ENCODE results near the gene TBKBP1.
A peak's percentile ranks its signal among the peaks of the same experiment; 100 is the strongest.

TBKBP1 gene

DNA sequence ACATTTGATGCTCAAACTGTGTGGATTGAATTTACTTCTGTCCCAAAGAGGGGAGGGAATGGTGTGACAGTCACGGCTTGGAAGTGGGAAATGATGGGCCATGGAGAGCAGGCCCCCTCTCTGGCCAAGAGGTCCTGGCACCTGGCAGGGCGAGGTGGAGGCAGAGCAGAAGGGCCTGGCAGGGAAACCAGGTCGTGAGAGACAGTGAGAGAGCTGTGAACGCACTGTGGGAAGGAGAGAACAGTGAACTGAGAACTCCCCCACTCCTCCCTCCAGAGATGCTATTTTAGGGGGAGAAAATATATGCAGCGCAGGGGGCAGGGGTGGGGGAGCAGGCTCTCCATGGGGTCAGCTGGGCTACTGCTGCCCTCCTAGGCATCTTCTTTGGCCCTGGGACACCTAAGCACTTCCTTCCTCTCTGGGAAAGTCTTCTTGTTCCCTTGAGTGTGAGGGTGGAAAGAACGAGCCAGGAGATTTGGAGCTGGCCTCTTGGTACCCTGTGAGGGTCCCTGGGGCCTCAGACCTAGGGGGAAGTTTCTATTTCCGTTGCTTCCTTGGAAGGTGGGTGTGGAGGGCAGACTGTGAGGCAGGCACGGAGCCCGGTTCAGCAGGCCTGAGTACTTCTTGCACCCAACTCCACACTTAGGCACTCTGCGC is 21.8 kb downstream of the TBKBP1 start:
- no peak for DNase-seq (ENCODE audit: low spot score)

DNA sequence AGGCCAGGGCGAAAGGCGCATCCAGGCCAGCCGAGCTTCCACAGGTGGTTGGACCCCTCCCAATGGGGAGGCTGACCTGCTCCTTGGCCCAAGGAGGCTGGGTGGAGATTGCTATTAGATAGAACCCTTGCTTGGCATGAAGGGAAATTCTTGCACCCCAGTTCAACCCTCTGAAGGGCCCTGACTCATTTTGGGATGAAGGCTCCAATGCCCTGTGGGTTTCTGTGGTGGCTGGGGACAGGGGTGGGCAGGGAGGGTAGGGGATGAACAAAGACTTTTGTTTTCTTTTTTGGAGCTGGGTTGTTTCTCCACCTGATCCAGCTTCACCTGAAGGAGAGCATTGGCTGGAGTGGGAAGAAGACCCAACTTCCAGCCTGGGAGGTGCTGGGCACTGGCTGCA is 22.4 kb downstream of the TBKBP1 start:
- DNase-seq (ENCODE audit: low spot score) = no peak

DNA sequence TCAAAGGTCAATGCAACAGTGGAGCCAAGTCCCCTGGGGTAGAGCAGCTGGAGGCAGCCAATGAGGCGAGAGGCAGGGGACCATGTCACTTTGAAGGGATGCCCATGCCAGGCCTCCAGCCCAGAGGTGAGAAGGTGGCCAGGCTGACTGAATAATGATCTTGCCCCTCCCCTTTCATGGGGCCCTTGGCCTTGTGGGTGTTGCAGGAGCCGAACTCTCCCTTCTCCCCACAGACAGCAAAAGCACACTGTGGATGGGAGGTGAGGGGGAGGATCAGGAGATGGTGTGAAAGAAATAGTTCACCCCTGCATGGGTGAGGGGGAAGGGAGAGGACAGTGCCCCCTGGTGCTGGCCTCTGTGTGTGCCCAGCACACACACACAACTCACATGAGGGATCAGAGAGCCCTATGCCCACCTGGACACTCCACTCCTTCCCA is 23.3 kb downstream of the TBKBP1 start:
- DNase-seq (ENCODE audit: low spot score) = no peak

DNA sequence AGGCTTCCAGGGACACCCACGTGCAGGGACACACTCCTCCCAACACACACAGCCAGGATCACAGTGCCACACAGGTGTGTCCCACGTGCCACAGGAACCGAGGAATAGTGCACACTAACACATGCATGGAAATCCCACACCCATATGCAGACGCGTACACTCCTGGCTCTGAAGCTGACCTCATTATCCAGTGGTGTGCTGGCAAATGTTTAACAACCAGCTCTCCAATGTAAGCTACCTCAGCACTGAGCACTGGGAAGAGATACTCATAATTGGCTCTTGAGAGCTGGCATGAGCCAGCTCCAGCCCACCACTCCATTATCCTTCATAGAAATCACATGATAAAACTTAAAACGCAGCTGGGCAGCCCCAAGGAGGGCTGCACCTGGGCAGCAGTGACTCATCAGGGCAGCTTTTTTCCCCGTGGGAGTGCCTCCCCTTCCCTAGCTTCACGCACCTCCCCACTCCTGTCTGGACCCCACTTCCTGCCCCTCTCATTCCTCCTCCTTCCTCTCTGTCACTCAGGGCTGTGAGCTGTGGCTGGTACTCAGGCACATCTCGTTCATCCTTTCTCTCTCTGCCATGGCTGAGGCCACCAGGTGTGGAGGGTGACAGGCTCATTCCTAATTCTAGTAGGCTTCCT is 24.1 kb downstream of the TBKBP1 start:
- no peak for DNase-seq (ENCODE audit: low spot score)

DNA sequence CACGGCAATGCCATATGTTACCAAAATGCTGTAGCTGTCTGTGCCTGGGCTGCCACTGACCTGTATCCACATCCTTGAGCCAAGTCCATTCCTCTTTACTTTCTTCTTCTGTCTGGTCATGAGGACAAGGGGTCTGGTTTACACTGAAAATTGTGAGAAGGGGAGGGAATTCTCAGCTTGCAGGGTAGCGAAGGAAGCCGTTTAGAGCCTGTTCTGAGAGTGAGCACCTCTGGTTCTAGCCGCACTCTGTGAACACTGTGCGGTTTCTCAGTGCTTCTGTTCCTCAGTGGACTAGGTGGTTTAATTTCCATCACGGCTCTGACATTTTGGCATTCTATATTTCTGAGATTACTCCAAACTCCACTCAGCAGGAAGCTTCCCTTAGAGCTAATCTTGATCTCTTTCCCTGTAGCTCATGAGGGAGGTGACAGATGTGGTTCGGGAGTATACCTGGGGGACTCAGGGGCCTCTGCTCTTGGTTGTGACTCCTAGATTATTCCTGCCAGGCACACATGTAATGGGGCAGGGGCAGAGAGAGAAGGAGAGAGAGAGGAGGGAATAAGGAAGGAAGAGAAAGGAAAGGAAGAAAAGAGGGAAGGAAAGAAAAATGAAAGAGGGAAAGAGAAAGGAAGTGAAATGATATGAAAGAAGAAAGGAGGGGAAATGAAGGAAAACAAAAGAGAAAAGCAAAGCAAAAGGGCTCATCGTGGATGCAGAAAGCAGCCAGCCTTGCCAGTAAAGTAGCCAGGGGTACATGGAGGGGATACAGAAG is 24.9 kb downstream of the TBKBP1 start:
- no peak for DNase-seq (ENCODE audit: low spot score)

DNA sequence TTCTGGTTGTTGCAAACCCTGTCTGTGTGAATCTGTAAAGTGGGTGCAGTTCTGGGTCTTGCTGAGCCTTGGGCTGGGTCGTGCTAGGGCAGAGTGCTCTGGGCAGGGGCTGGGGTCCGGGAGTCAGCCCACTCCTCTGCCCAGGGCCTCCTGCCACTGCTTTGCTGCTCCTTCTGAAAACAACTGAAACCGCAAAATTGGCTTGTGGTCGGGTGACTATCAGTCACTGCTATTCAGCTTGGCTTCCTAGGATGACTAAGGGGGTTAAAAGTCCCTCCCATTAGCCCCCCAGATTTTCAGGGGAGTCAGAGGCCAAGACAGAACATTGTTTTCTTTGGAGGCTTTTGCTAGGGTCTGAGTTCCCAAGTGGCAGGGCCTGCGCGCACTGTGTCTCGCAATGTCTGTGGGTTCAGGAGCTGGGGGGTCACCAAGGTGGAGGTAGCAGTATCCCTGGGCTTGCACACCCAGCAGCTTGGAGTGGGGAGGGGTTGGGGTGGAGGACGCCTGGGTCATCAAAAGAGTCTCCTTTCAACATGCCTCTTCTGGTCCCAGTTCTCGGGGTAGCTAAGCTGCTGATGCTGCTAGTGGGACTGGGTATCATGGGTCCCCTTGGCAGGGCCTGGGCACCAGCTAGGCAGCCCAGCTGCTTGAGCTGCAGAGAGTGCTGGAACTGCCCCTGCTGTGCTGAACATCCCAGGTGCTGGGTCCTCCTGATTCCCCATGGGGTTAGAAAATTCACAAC is 25.6 kb downstream of the TBKBP1 start:
- peak; percentile 58 for DNase-seq (ENCODE audit: low spot score)

- no peak for DNase-seq (ENCODE audit: low spot score)
These were observed 26.2 kb downstream of the TBKBP1 start for GRCh38 chr17:47720196-47720595.

DNA sequence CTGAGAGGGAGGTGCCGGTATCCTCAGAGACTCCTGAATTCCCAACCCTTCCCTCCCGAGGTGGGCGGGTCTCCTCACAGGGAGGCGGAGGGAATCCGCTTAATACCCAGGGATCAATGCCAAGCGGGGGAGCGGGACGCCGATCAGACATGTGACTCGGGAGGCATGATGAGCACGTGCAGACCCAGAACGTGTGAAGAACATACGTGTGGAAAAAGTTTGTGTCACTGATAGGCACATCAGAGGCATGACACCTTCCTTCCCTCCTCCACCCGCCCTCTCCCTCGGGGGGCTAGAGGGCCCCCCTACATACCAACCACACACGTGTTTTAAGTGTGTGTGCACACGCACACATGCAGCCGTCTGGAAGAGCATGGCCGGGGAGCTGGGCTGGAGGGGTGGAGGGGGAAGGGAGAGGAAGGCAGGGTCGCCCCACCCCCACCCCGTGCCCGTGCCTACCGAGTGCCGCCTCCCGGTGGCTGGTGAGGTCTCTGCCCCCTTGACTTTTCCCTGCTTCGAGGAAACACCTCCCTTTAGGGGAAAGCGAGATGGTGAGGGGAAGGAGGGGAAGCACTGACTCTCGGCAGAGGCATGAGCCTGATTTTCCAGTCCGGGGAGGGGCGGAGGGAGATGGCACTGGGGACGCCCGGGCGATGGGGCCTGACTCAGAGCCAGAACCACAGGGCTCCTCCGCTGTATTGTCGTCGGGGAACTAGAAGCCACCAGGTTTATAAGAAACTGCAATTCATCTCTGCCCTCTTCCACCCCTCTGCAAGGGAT is 27.0 kb downstream of the TBKBP1 start:
- no peak for DNase-seq (ENCODE audit: low spot score)

- no peak for DNase-seq (ENCODE audit: low spot score)
These were observed 27.8 kb downstream of the TBKBP1 start for GRCh38 chr17:47721725-47722124.

- no peak for DNase-seq (ENCODE audit: low spot score)
These were observed 30.7 kb downstream of the TBKBP1 start for GRCh38 chr17:47724705-47725104.

DNA sequence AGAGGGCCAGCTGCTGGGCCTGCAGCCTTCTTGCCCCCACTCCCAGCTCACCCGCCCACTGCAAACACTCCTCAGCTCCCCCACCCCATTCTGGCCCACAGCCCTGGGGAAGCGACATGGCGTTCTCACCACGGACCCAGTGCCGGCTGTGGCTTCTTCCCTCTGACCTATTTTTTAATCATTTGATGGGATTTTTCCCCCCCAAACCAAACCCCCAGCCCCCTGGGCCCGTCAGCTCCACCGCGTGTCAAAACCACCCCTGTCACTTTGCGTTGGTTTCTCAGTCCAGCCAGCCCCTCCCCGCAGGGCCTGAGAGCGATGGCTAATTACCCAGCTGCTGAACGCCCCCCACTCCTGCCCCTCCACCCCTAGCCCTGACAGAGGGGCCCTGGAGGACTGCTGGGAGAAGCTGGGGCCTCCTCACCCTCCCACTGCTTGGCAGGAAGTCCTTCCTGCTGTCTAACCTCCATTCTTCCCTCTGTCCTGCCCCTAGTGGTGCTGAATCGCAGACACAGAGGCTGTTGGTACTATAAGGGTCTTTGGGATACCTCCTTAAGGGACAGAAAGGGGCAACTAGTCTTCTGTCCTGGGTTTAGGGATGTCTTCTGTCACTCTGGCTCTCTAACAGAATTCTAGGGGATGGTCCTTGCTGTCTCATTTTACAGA is 31.6 kb downstream of the TBKBP1 start:
- no peak for DNase-seq (ENCODE audit: low spot score)

- no peak for DNase-seq (ENCODE audit: low spot score)
These were observed 33.1 kb downstream of the TBKBP1 start for GRCh38 chr17:47726796-47727703.

GRCh38 chr17:47727704-47728036 is 33.7 kb downstream of the TBKBP1 start:
- DNase-seq (ENCODE audit: low spot score) = no peak

- no peak for DNase-seq (ENCODE audit: low spot score)
These were observed 34.4 kb downstream of the TBKBP1 start for GRCh38 chr17:47728214-47728877.

GRCh38 chr17:47729476-47729875 is 35.5 kb downstream of the TBKBP1 start:
- DNase-seq (ENCODE audit: low spot score) = no peak

GRCh38 chr17:47730681-47731080 is 36.7 kb downstream of the TBKBP1 start:
- DNase-seq (ENCODE audit: low spot score) = no peak

- no peak for DNase-seq (ENCODE audit: low spot score)
These were observed 37.4 kb downstream of the TBKBP1 start for GRCh38 chr17:47731396-47731795.

GRCh38 chr17:47732399-47733046 is 38.6 kb downstream of the TBKBP1 start:
- DNase-seq (ENCODE audit: low spot score) = no peak

DNA sequence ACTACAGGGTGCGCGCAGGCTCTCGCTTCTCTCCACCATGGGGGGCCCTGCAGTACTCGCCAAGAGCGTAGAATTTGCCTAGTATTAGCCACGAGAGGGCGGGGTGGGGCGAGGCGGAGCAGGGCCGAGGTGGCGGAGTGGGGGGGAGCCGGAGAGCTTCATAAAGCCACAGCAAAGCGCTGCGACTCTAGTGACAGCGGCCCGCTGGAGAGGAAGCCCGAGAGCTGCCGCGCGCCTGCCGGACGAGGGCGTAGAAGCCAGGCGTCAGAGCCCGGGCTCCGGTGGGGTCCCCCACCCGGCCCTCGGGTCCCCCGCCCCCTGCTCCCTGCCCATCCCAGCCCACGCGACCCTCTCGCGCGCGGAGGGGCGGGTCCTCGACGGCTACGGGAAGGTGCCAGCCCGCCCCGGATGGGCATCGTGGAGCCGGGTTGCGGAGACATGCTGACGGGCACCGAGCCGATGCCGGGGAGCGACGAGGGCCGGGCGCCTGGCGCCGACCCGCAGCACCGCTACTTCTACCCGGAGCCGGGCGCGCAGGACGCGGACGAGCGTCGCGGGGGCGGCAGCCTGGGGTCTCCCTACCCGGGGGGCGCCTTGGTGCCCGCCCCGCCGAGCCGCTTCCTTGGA is 39.2 kb downstream of the TBKBP1 start, which contains the start of gene TBX21:
Gene TBX21, plus strand, starts transcription at position 190 of the 627 bp plus-strand sequence. Its CDS starts 219 bp downstream, at position 409.
- no peak for DNase-seq (ENCODE audit: low spot score)
